H1 (cell line): ENCODE measurements around the gene MIDN. TPM values are rescaled to one million over a fixed set of nuclear protein-coding genes. Genes with fewer than 3 reads are reported as not detected.

Experiments
- CTCF ChIA-PET: fragments of 300-600 bp; sonication (Branson Sonifier 250); formaldehyde crosslinking; loops from one replicate; lab custom pipeline; 2021; ENCODE audit not compliant: partially characterized antibody; lab: Charles Lee
- POLR2A ChIA-PET: fragments of 300-600 bp; sonication (Branson Sonifier 250); formaldehyde crosslinking; loops from one replicate; lab custom pipeline; 2021; ENCODE audit warnings: inconsistent platforms; ENCODE audit not compliant: partially characterized antibody; lab: Charles Lee
- DNase-seq, 2 experiments: peaks; one replicate each; pipeline versions ENCODE4 v3.0.0 to v3.0.0-alpha.2; 2010 to 2022; ENCODE audit warnings: low spot score in 2 of 2, low read depth in 1 of 2, mixed read lengths in 1 of 2
- FAIRE-seq: peaks from 2 replicates; lab custom pipeline; 2011; peaks lifted over from hg19 to GRCh38; lab: Jason Lieb, UNC
- H2AFZ ChIP-seq: 2 replicates; pipeline ENCODE4 v1.8.1; 2012; ENCODE audit warnings: low read length, inconsistent platforms
- H2AK5ac ChIP-seq: 2 replicates; pipeline ENCODE4 v1.6.1; 2013; ENCODE audit warnings: low read depth, low read length
- H2BK120ac ChIP-seq: replicated peaks from 2 replicates; pipeline ENCODE3; 2013; ENCODE audit warnings: low read depth, low read length, inconsistent platforms
- H2BK12ac ChIP-seq: 2 replicates; pipeline ENCODE4 v1.6.1; 2013; ENCODE audit warnings: low read depth, low read length
- H2BK15ac ChIP-seq: 2 replicates; pipeline ENCODE4 v1.6.1; 2013; ENCODE audit warnings: low read length
- H2BK20ac ChIP-seq: 2 replicates; pipeline ENCODE4 v1.6.1; 2013; ENCODE audit warnings: low read length
- H2BK5ac ChIP-seq: 2 replicates; pipeline ENCODE4 v1.6.1; 2013; ENCODE audit warnings: low read depth, low read length
- H3K14ac ChIP-seq: 2 replicates; pipeline ENCODE4 v1.6.1; 2013; ENCODE audit warnings: inconsistent platforms; ENCODE audit not compliant: insufficient read length
- H3K18ac ChIP-seq: 2 replicates; pipeline ENCODE4 v1.6.1; 2013; ENCODE audit warnings: low read length; ENCODE audit errors: extremely low read depth
- H3K23ac ChIP-seq: 2 replicates; pipeline ENCODE4 v1.6.1; 2013; ENCODE audit warnings: inconsistent platforms; ENCODE audit not compliant: insufficient read length
- H3K23me2 ChIP-seq: 2 replicates; pipeline ENCODE4 v1.6.1; 2013; ENCODE audit warnings: low read depth, low read length
- H3K27ac ChIP-seq: 2 replicates; pipeline ENCODE4 v1.6.1; 2011; ENCODE audit warnings: low read depth, low read length, inconsistent platforms
- H3K27me3 ChIP-seq, 4 experiments: replicated peaks in 1 of 4; 1 replicate in 1 of 4; 2 replicates in 3 of 4; pipeline versions ENCODE4 v1.6.1 to v1.8.1; 2011 to 2013; ENCODE audit warnings: low read length in 3 of 4, mild to moderate bottlenecking in 3 of 4, inconsistent platforms in 2 of 4, mixed read lengths in 2 of 4, moderate library complexity in 1 of 4; ENCODE audit not compliant: control insufficient read depth in 3 of 4, insufficient read depth in 3 of 4; ENCODE audit errors: extremely low read depth in 1 of 4
- H3K36me3 ChIP-seq, 4 experiments: 2 replicates each; pipeline versions ENCODE4 v1.6.1 to v1.8.1; 2011 to 2013; ENCODE audit warnings: mild to moderate bottlenecking in 4 of 4, low read length in 3 of 4, moderate library complexity in 2 of 4, control low read depth in 1 of 4, inconsistent platforms in 1 of 4; ENCODE audit not compliant: insufficient read depth in 4 of 4, control insufficient read depth in 2 of 4
- H3K4ac ChIP-seq: replicated peaks from 2 replicates; pipeline ENCODE3; 2013; ENCODE audit warnings: low read length, low read depth, mixed read lengths, inconsistent platforms; ENCODE audit not compliant: insufficient read length
- H3K4me1 ChIP-seq, 4 experiments: replicated peaks in 1 of 4; 1 replicate in 1 of 4; 2 replicates in 3 of 4; pipeline versions ENCODE4 v1.6.1 to v1.8.1; 2011 to 2013; ENCODE audit warnings: low read length in 3 of 4, inconsistent platforms in 2 of 4, mixed read lengths in 1 of 4; ENCODE audit not compliant: insufficient read depth in 4 of 4, control insufficient read depth in 3 of 4
- H3K4me2 ChIP-seq, 2 experiments: 2 replicates each; pipeline versions ENCODE4 v1.6.1 to v1.8.1; 2011 to 2013; ENCODE audit warnings: low read depth in 2 of 2, low read length in 2 of 2, control low read depth in 1 of 2, inconsistent platforms in 1 of 2, mild to moderate bottlenecking in 1 of 2; ENCODE audit not compliant: insufficient read depth in 1 of 2
- H3K4me3 ChIP-seq, 4 experiments: fragments of 200-600, 300-600 bp in 1 of 4; sonication (generic), shearing (Covaris generic), sonication (Bioruptor Twin) in 1 of 4; 2 replicates each; pipeline versions ENCODE4 v1.5.1 to v1.8.1; 2011 to 2016; ENCODE audit warnings: low read length in 4 of 4, low read depth in 3 of 4, control low read depth in 2 of 4, inconsistent platforms in 2 of 4, mild to moderate bottlenecking in 2 of 4, mixed read lengths in 1 of 4, moderate library complexity in 1 of 4; ENCODE audit not compliant: insufficient read depth in 2 of 4; ENCODE audit errors: extremely low read depth in 1 of 4
- H3K56ac ChIP-seq: replicated peaks from 2 replicates; pipeline ENCODE3; 2013; ENCODE audit warnings: low read depth, mild to moderate bottlenecking, mixed read lengths, low read length, inconsistent platforms; ENCODE audit not compliant: insufficient read length
- H3K79me1 ChIP-seq: 2 replicates; pipeline ENCODE4 v1.6.1; 2013; ENCODE audit warnings: low read depth, low read length, control low read depth
- H3K79me2 ChIP-seq, 2 experiments: 2 replicates each; pipeline versions ENCODE4 v1.6.1 to v1.8.1; 2012 to 2013; ENCODE audit warnings: low read length in 2 of 2, mild to moderate bottlenecking in 2 of 2, inconsistent platforms in 1 of 2; ENCODE audit not compliant: insufficient read depth in 2 of 2, control insufficient read depth in 1 of 2
- H3K9ac ChIP-seq, 4 experiments: replicated peaks in 1 of 4; 1 replicate in 1 of 4; 2 replicates in 3 of 4; pipeline versions ENCODE4 v1.6.1 to v1.8.1; 2011 to 2013; ENCODE audit warnings: low read depth in 3 of 4, low read length in 3 of 4, control low read depth in 2 of 4, mild to moderate bottlenecking in 2 of 4, moderate library complexity in 2 of 4, inconsistent platforms in 1 of 4; ENCODE audit errors: extremely low read depth in 1 of 4
- H3K9me3 ChIP-seq, 2 experiments: 2 replicates each; pipeline versions ENCODE4 v1.6.1 to v1.8.1; 2012 to 2013; ENCODE audit warnings: mild to moderate bottlenecking in 2 of 2, moderate library complexity in 2 of 2, control low read depth in 1 of 2, inconsistent platforms in 1 of 2, low read depth in 1 of 2, low read length in 1 of 2, mixed read lengths in 1 of 2; ENCODE audit not compliant: insufficient read depth in 2 of 2
- H4K20me1 ChIP-seq, 2 experiments: replicated peaks in 1 of 2; 2 replicates each; pipeline versions ENCODE3 to v1.8.1; 2011 to 2013; ENCODE audit warnings: inconsistent platforms in 2 of 2, low read length in 2 of 2, mild to moderate bottlenecking in 1 of 2; ENCODE audit not compliant: insufficient read depth in 2 of 2, control insufficient read depth in 1 of 2
- H4K5ac ChIP-seq: 2 replicates; pipeline ENCODE4 v1.6.1; 2013; ENCODE audit warnings: low read length, low read depth, mixed read lengths, inconsistent platforms; ENCODE audit not compliant: insufficient read length
- H4K8ac ChIP-seq: 2 replicates; pipeline ENCODE4 v1.8.0; 2013; ENCODE audit warnings: mild to moderate bottlenecking, moderate library complexity, low read length, inconsistent platforms; ENCODE audit not compliant: insufficient read depth; ENCODE audit errors: extremely low read depth
- H4K91ac ChIP-seq: replicated peaks from 2 replicates; pipeline ENCODE3; 2013; ENCODE audit warnings: low read length, mixed read lengths, inconsistent platforms; ENCODE audit not compliant: insufficient read length
- EP300 ChIP-seq, 2 experiments: IDR thresholded peaks; 1 replicate in 1 of 2; 2 replicates in 1 of 2; pipeline ENCODE4 v1.6.1; 2011 to 2012; ENCODE audit warnings: low read depth in 2 of 2, low read length in 2 of 2, mild to moderate bottlenecking in 2 of 2, borderline replicate concordance in 1 of 2, inconsistent platforms in 1 of 2, moderate library complexity in 1 of 2
- EZH2 ChIP-seq: fragments of 200-600 bp; sonication (generic); IDR thresholded peaks from 2 replicates; pipeline ENCODE4 v1.7.1; 2012; ENCODE audit warnings: low read depth, mild to moderate bottlenecking, moderate library complexity, low read length, inconsistent platforms; ENCODE audit not compliant: severe bottlenecking
- GABPA ChIP-seq: IDR thresholded peaks from 2 replicates; pipeline ENCODE4 v1.6.1; 2011; ENCODE audit warnings: mild to moderate bottlenecking, low read length, moderate library complexity, borderline replicate concordance; ENCODE audit not compliant: insufficient read depth
- TAF7 ChIP-seq: optimal IDR thresholded peaks from 2 replicates; pipeline ENCODE3; 2011; ENCODE audit warnings: low read depth, mild to moderate bottlenecking, inconsistent platforms, low read length, moderate library complexity, borderline replicate concordance
- YY1 ChIP-seq: IDR thresholded peaks from 2 replicates; pipeline ENCODE4 v1.6.1; 2011; ENCODE audit warnings: low read depth, mild to moderate bottlenecking, low read length
- WGBS, 2 experiments: shearing (Covaris generic) in 1 of 2; methylation state at CpG; one replicate each; pipeline versions ENCODE4 v1.1.6 to v1.1.7; 2013 to 2015; ENCODE audit warnings: low lambda C conversion rate in 2 of 2, mixed read lengths in 2 of 2, inconsistent platforms in 1 of 2, low coverage in 1 of 2, missing lambda C conversion rate in 1 of 2; ENCODE audit not compliant: insufficient replicate concordance in 2 of 2, insufficient coverage in 1 of 2, insufficient read length in 1 of 2; ENCODE audit errors: extremely low coverage in 1 of 2, missing lambda C conversion rate in 1 of 2; 5-methylcytosine and 5-hydroxymethylcytosine counted together
- polyA plus RNA-seq, 7 experiments: library from polyadenylated mRNA; depleted of rRNA in 3 of 7; stranded (reverse) in 5 of 7; unstranded in 2 of 7; fragments of >200 nt in 5 of 7; fragments of 200-250 nt in 2 of 7; gene quantifications; 1 replicate in 5 of 7; 2 replicates in 1 of 7; 4 replicates in 1 of 7; pipeline versions ENCODE4 v1.2.1 to v1.2.3, GENCODE V29; 2011 to 2013; ENCODE audit warnings: missing spikeins in 2 of 7, mixed read lengths in 2 of 7
- total RNA-seq: library from RNA; stranded (reverse); fragmentation: NEBNext Ultra II Directional; extraction: Animal tissue kit (Norgen Biotek cat#: 25700); gene quantifications from 2 replicates; pipeline ENCODE4 v1.2.1, GENCODE V29; 2021

Gene MIDN
- total and polyA plus RNA-seq, 2 of the 8 experiments (the other 6 are each of a cell fraction or from before 2014, with no cell fraction given), result 39.8 to 159 TPM

GRCh38 chr19:1234955-1235380 is 13.4 kb upstream of the MIDN start:
- H3K9ac ChIP-seq, result no peak overlapping the region
- H4K8ac ChIP-seq, result 0 out of 2 replicates have a peak overlapping the region, but pooled peaks have one; percentile 5
- no peak overlapping the region for H3K14ac ChIP-seq
- POLR2A ChIA-PET, result interaction anchor here (0.8 to 2.8 kb wide), 4 partner anchors 10 to 128 kb away, joined by 3 to 7 read pairs (median 6); partner anchors contain the start of gene CIRBP
- H2BK5ac ChIP-seq, result no peak overlapping the region
- H3K36me3 ChIP-seq, result peaks cover 4 to 40% (median 7%) of the 10 kb centered on the region in 4 experiments; a peak in 5 of 8 replicates
- H4K91ac ChIP-seq, result no peak overlapping the region
- no peak overlapping the region for H2AK5ac ChIP-seq
- H3K4me1 ChIP-seq, result peaks cover 0 to 11% (median 9%) of the 10 kb centered on the region in 4 experiments; a peak in 5 of 7 replicates
- no peak overlapping the region for H2BK15ac ChIP-seq
- no peak overlapping the region for H3K27ac ChIP-seq
- no peak overlapping the region for H3K23ac ChIP-seq
- no peak overlapping the region for H2BK12ac ChIP-seq
- H4K5ac ChIP-seq, result no peak overlapping the region
- H4K20me1 ChIP-seq, result peaks cover 2 to 22% of the 10 kb centered on the region in 2 experiments
- 0 out of 2 replicates have a peak, but pooled peaks cover 3% of the 10 kb centered on the region for H3K79me1 ChIP-seq
- H3K79me2 ChIP-seq, result no peaks in the 10 kb centered on the region; a peak in 1 of 4 replicates
- H2BK120ac ChIP-seq, result no peak overlapping the region
- peaks cover 10% of the 10 kb centered on the region; the same call in 1 of the 2 replicates for H3K23me2 ChIP-seq
- H2BK20ac ChIP-seq, result no peak overlapping the region
- no peak overlapping the region for H2AFZ ChIP-seq
- H3K56ac ChIP-seq, result no peak overlapping the region
- H3K4me2 ChIP-seq, result no peak overlapping the region
- CTCF ChIA-PET, result interaction anchor here (1.1 to 2.3 kb wide), 4 partner anchors 12 to 23 kb away, joined by 4 to 10 read pairs (median 7); no protein-coding TSS in a partner anchor
- FAIRE-seq (no peak), DNase-seq (no peak)
- H3K18ac ChIP-seq, result no peak overlapping the region
- 99% methylated on average over 16 of the region's 43 CpGs; no CpG with 5 or more reads in 1 of the 2 experiments for WGBS, 2 experiments
- H3K9me3 ChIP-seq, result no peaks in the 10 kb centered on the region
- no peak overlapping the region for H3K4me3 ChIP-seq
- H3K4ac ChIP-seq, result no peak overlapping the region
- H3K27me3 ChIP-seq, result no peaks in the 10 kb centered on the region
- no peak for TF ChIP-seq YY1
- no peak for TF ChIP-seq TAF7
- no peak for TF ChIP-seq EP300 (IDR thresholded peaks at IDR 0.05; ENCODE audit: borderline replicate concordance in 1 of 2, low read depth in 2 of 2, low read length in 2 of 2)
- no peak for TF ChIP-seq GABPA
- TF ChIP-seq EZH2, result no peak
